HepG2 (cell line): ENCODE data around the gene GFPT2. TPM values are rescaled to one million over a fixed set of nuclear protein-coding genes. Genes with fewer than 3 reads are reported as not detected.
A peak's percentile ranks its signal among the peaks of the same experiment; 100 is the strongest.

Experiments used
- ATAC-seq: fragments of 200-7000 bp; cut with Tn5 transposase; 3 replicates; pipeline ENCODE4 v1.9.1; 2020; ENCODE audit warnings: mild to moderate bottlenecking, moderate library complexity
- BruUV-seq: library from RNA; stranded (reverse); fragments of 400-500 nt; replicated peaks from 2 replicates; lab custom pipeline; 2021; lab: Mats Ljungman, UMichigan
- CTCF ChIA-PET: fragments of 300-600 bp; formaldehyde crosslinking; extraction: SDS; loops from one replicate; lab custom pipeline; 2021; ENCODE audit warnings: low total read pairs, inconsistent platforms, low intra/inter-chr PET ratio; lab: Yijun Ruan, JAX
- POLR2A ChIA-PET: fragments of 350-600 bp; sonication (Branson Sonifier 250); formaldehyde crosslinking; loops from one replicate; lab custom pipeline; 2020; ENCODE audit warnings: antibody characterized with exemption, inconsistent platforms; lab: Yijun Ruan, JAX
- DNase-seq: peaks from one replicate; pipeline ENCODE4 v3.0.0-alpha.2; 2015; ENCODE audit warnings: low spot score
- FAIRE-seq: peaks from 3 replicates; lab custom pipeline; 2011; peaks lifted over from hg19 to GRCh38; lab: Jason Lieb, UNC
- H2AFZ ChIP-seq: one replicate; pipeline ENCODE4 v1.6.1; 2011; ENCODE audit warnings: low read length, inconsistent platforms
- H3K27ac ChIP-seq: fragments of 300-600 bp; 3 replicates; pipeline ENCODE4 v1.8.0; 2011; ENCODE audit warnings: mixed run types, mild to moderate bottlenecking, mixed read lengths, low read length, inconsistent platforms; ENCODE audit not compliant: insufficient read depth; ENCODE audit errors: extremely low read length
- H3K27me3 ChIP-seq, 2 experiments: fragments of 200-600 bp in 1 of 2; 2 replicates in 1 of 2; 3 replicates in 1 of 2; pipeline versions ENCODE4 v1.6.0 to v1.8.0; 2011; ENCODE audit warnings: low read length in 2 of 2, mild to moderate bottlenecking in 2 of 2, moderate library complexity in 2 of 2, inconsistent platforms in 1 of 2; ENCODE audit not compliant: insufficient read depth in 2 of 2, control insufficient read depth in 1 of 2
- H3K36me3 ChIP-seq, 2 experiments: fragments of 200-600 bp in 1 of 2; replicated peaks in 1 of 2; 2 replicates in 1 of 2; 3 replicates in 1 of 2; pipeline versions ENCODE4 v1.5.1 to v1.8.0; 2011; ENCODE audit warnings: low read length in 2 of 2, inconsistent platforms in 1 of 2; ENCODE audit not compliant: insufficient read depth in 2 of 2, control insufficient read depth in 1 of 2
- H3K4me1 ChIP-seq: 2 replicates; pipeline ENCODE4 v1.5.1; 2012; ENCODE audit warnings: low read length, inconsistent platforms; ENCODE audit not compliant: insufficient read depth
- H3K4me2 ChIP-seq: 2 replicates; pipeline ENCODE4 v1.6.0; 2011; ENCODE audit warnings: low read depth, low read length, inconsistent platforms
- H3K4me3 ChIP-seq, 3 experiments: fragments of 200-600 bp in 1 of 3; sonication (generic), shearing (Covaris generic) in 1 of 3; replicated peaks in 1 of 3; 2 replicates each; pipeline ENCODE4 v1.5.1; 2011 to 2016; ENCODE audit warnings: low read length in 3 of 3, inconsistent platforms in 2 of 3, low read depth in 2 of 3, mild to moderate bottlenecking in 2 of 3, control low read depth in 1 of 3, mixed read lengths in 1 of 3; ENCODE audit not compliant: insufficient read depth in 1 of 3
- H3K79me2 ChIP-seq: one replicate; pipeline ENCODE4 v1.6.1; 2011; ENCODE audit warnings: low read length, inconsistent platforms; ENCODE audit not compliant: insufficient read depth
- H3K9ac ChIP-seq: 2 replicates; pipeline ENCODE4 v1.6.0; 2011; ENCODE audit warnings: mild to moderate bottlenecking, low read depth, low read length, inconsistent platforms; ENCODE audit not compliant: insufficient read depth
- H3K9me3 ChIP-seq: 2 replicates; pipeline ENCODE4 v1.5.1; 2012; ENCODE audit warnings: mild to moderate bottlenecking, low read length
- H4K20me1 ChIP-seq: 2 replicates; pipeline ENCODE4 v1.6.0; 2011; ENCODE audit warnings: inconsistent platforms, mild to moderate bottlenecking, low read length, moderate library complexity; ENCODE audit not compliant: insufficient read depth
- EZH2 ChIP-seq: conservative IDR thresholded peaks from 2 replicates; pipeline ENCODE4 v1.6.1; 2012; ENCODE audit warnings: mild to moderate bottlenecking, low read depth, low read length, moderate library complexity
- IKZF4 ChIP-seq: sonication (generic); formaldehyde crosslinking; IDR thresholded peaks from 2 replicates; pipeline ENCODE4 v1.5.1; 2020; ENCODE audit warnings: borderline replicate concordance, mild to moderate bottlenecking, low read depth, missing genetic modification reagents; ENCODE audit errors: not compliant biosample characterization
- RFX1 ChIP-seq: fragments of 450-650 bp; IDR thresholded peaks from 2 replicates; pipeline ENCODE4 v1.6.1; 2017
- SETDB1 ChIP-seq: sonication (generic); formaldehyde crosslinking; IDR thresholded peaks from 2 replicates; pipeline ENCODE4 v1.5.1; 2020; ENCODE audit warnings: missing genetic modification reagents, mild to moderate bottlenecking, borderline replicate concordance
- SRY ChIP-seq: sonication (generic); formaldehyde crosslinking; IDR thresholded peaks from 2 replicates; pipeline ENCODE4 v1.8.0; 2022; ENCODE audit warnings: mild to moderate bottlenecking, missing genetic modification reagents
- ZBTB49 ChIP-seq: sonication (generic); formaldehyde crosslinking; IDR thresholded peaks from 2 replicates; pipeline ENCODE4 v1.4.0; 2020; ENCODE audit warnings: missing genetic modification reagents, borderline replicate concordance
- ZNF143 ChIP-seq: sonication (generic); formaldehyde crosslinking; IDR thresholded peaks from 2 replicates; pipeline ENCODE4 v1.4.0; 2020; ENCODE audit warnings: missing genetic modification reagents
- ZNF326 ChIP-seq: sonication (generic); formaldehyde crosslinking; IDR thresholded peaks from 2 replicates; pipeline ENCODE4 v1.4.0; 2020; ENCODE audit warnings: missing genetic modification reagents, borderline replicate concordance
- ZNF331 ChIP-seq: sonication (generic); formaldehyde crosslinking; IDR thresholded peaks from 2 replicates; pipeline ENCODE4 v1.4.0; 2020; ENCODE audit warnings: missing genetic modification reagents
- ZNF816 ChIP-seq: sonication (generic); formaldehyde crosslinking; IDR thresholded peaks from 2 replicates; pipeline ENCODE4 v1.8.0; 2022; ENCODE audit warnings: missing genetic modification reagents, mild to moderate bottlenecking, borderline replicate concordance
- WGBS: methylation state at CpG from one replicate; pipeline ENCODE4 v1.1.6; 2017; ENCODE audit warnings: low lambda C conversion rate; 5-methylcytosine and 5-hydroxymethylcytosine counted together
- in situ Hi-C: cut with HindIII; loops from 2 replicates; pipeline ENCODE4 v1.10.0; 2017; ENCODE audit warnings: low pct_unique_long_range_greater_than_20kb; ENCODE audit not compliant: extremely low pct_ligation_motif_present
- intact Hi-C: fragments of 100-400 bp; cut with micrococcal nuclease; formaldehyde crosslinking; loops from one replicate; pipeline ENCODE4 v1.10.0; 2022; ENCODE audit not compliant: unreplicated experiment
- polyA plus RNA-seq, 8 experiments: library from polyadenylated mRNA; depleted of rRNA in 3 of 8; stranded (reverse) in 7 of 8; unstranded in 1 of 8; fragments of >200 nt; fragmentation: Illumina TruSeq in 4 of 8; extraction: Trizol in 4 of 8; gene quantifications; 2 replicates each; pipeline versions ENCODE4 v1.2.1 to v1.2.3, GENCODE V29; 2011 to 2016; ENCODE audit warnings: low read depth in 4 of 8, missing spikeins in 1 of 8, mixed read lengths in 1 of 8; ENCODE audit not compliant: insufficient read depth in 1 of 8
- total RNA-seq, 5 experiments: library from RNA; depleted of rRNA; stranded (reverse); fragments of >200 nt; fragmentation: Illumina TruSeq; extraction: Trizol; gene quantifications; 2 replicates each; pipeline ENCODE4 v1.2.3, GENCODE V29; 2016; ENCODE audit warnings: low read depth in 1 of 5

GFPT2 gene
- total and polyA plus RNA-seq, 2 of the 13 experiments (the other 11 are each of a cell fraction or from before 2014, with no cell fraction given): 0.18 TPM

GRCh38 chr5:180318456-180319089 lies 34.6 kb downstream of the GFPT2 start:
- in situ Hi-C loops: no loop called here
- intact Hi-C loops: loop anchor here (5.0 kb wide), 1 partner anchor 156 kb away; no protein-coding TSS in a partner anchor
- no peak overlapping the region for H3K4me3 ChIP-seq
- H3K27me3 ChIP-seq: peaks cover 0 to 5% of the 10 kb centered on the region in 2 experiments; a peak in 2 of 5 replicates
- DNase-seq (no peak), ATAC-seq (no peak), FAIRE-seq (no peak)
- ChIA-PET CTCF (no interaction called here), POLR2A (no interaction called here)
- 66% methylated on average over 4 of the region's 23 CpGs for WGBS
- no TSS peak for BruUV-seq
- H3K9ac ChIP-seq: no peak overlapping the region
- H3K36me3 ChIP-seq: no peaks in the 10 kb centered on the region
- TF ChIP-seq EZH2: no peak
- peak; percentile 52; the same call in 1 of the 2 replicates for TF ChIP-seq ZNF143
- no peaks in the 10 kb centered on the region for H3K9me3 ChIP-seq
- H4K20me1 ChIP-seq: no peaks in the 10 kb centered on the region
- no peak overlapping the region for H2AFZ ChIP-seq
- no peaks in the 10 kb centered on the region for H3K4me1 ChIP-seq
- no peaks in the 10 kb centered on the region for H3K79me2 ChIP-seq
- H3K4me2 ChIP-seq: no peak overlapping the region
- no peak overlapping the region for H3K27ac ChIP-seq

- no peaks in the 10 kb centered on the region for H3K36me3 ChIP-seq
- in situ Hi-C loops: no loop called here
- FAIRE-seq (no peak), DNase-seq (no peak), ATAC-seq (no peak)
- no peak overlapping the region for H3K27ac ChIP-seq
- 58% methylated on average over 13 of the region's 20 CpGs for WGBS
- no peak overlapping the region for H3K4me2 ChIP-seq
- H3K4me3 ChIP-seq: no peak overlapping the region
- H2AFZ ChIP-seq: no peak overlapping the region
- no peak overlapping the region for H3K9ac ChIP-seq
- TF ChIP-seq ZNF326 (CRISPR knock-in tag) (no peak), ZNF816 (no peak), SETDB1 (CRISPR knock-in tag) (no peak), ZNF331 (CRISPR knock-in tag) (no peak), IKZF4 (CRISPR knock-in tag) (no peak), SRY (no peak), RFX1 (no peak), ZBTB49 (CRISPR knock-in tag) (no peak)
- no peaks in the 10 kb centered on the region for H3K79me2 ChIP-seq
- no peaks in the 10 kb centered on the region for H3K4me1 ChIP-seq
- H3K9me3 ChIP-seq: no peaks in the 10 kb centered on the region
- no peaks in the 10 kb centered on the region for H4K20me1 ChIP-seq
- CTCF ChIA-PET: interaction anchor here (1.1 to 5.0 kb wide), 2 partner anchors 21 to 23 kb away, joined by 5 to 65 read pairs; no protein-coding TSS in a partner anchor
- BruUV-seq: no TSS peak
- H3K27me3 ChIP-seq: peaks cover 0 to 5% of the 10 kb centered on the region in 2 experiments; a peak in 2 of 5 replicates
- intact Hi-C loops: loop anchor here (5.0 kb wide), 1 partner anchor 154 kb away; no protein-coding TSS in a partner anchor
- POLR2A ChIA-PET: no interaction called here
These were observed 36.5 kb downstream of the GFPT2 start for GRCh38 chr5:180316586-180316985.
